MM.1S (cell line): ENCODE results near the gene MYPN.

Experiments used
- DNase-seq: peaks from one replicate; pipeline ENCODE4 v3.0.0-alpha.2; 2015
- H2AFZ ChIP-seq: fragments of 300-600 bp; sonication (generic); 2 replicates; pipeline ENCODE4 v1.6.0; 2016; ENCODE audit warnings: antibody characterized with exemption, low read length
- H3F3A ChIP-seq: fragments of 300-600 bp; sonication (generic); 2 replicates; pipeline ENCODE4 v1.6.1; 2016; ENCODE audit warnings: mild to moderate bottlenecking, antibody characterized with exemption, low read length, moderate library complexity, mixed read lengths; ENCODE audit not compliant: insufficient read depth
- H3K27ac ChIP-seq: fragments of 300-600 bp; sonication (generic); 2 replicates; pipeline ENCODE4 v1.5.1; 2016; ENCODE audit warnings: mild to moderate bottlenecking, low read length
- H3K27me3 ChIP-seq: fragments of 300-600 bp; sonication (generic); replicated peaks from 2 replicates; pipeline ENCODE4 v1.6.0; 2016; ENCODE audit warnings: low read length; ENCODE audit not compliant: insufficient read depth
- H3K36me3 ChIP-seq: fragments of 300-600 bp; sonication (generic); replicated peaks from 2 replicates; pipeline ENCODE4 v1.6.1; 2016; ENCODE audit warnings: mild to moderate bottlenecking, low read length, mixed read lengths; ENCODE audit not compliant: insufficient read depth
- H3K4me1 ChIP-seq: fragments of 300-600 bp; sonication (generic); 2 replicates; pipeline ENCODE4 v1.6.1; 2016; ENCODE audit warnings: low read length, mixed read lengths
- H3K4me2 ChIP-seq: fragments of 300-600 bp; sonication (generic); 2 replicates; pipeline ENCODE4 v1.6.0; 2016; ENCODE audit warnings: low read depth, low read length
- H3K4me3 ChIP-seq: fragments of 300-600 bp; sonication (generic); 2 replicates; pipeline ENCODE4 v1.5.1; 2016; ENCODE audit warnings: low read length, mixed read lengths
- H3K79me2 ChIP-seq: fragments of 300-600 bp; sonication (generic); 2 replicates; pipeline ENCODE4 v1.6.1; 2016; ENCODE audit warnings: mixed run types, low read length, mixed read lengths
- H3K9ac ChIP-seq: fragments of 300-600 bp; sonication (generic); 2 replicates; pipeline ENCODE4 v1.6.1; 2016; ENCODE audit warnings: low read length, mixed read lengths
- H3K9me2 ChIP-seq: fragments of 300-600 bp; sonication (generic); replicated peaks from 2 replicates; pipeline ENCODE4 v1.6.1; 2016; ENCODE audit warnings: mild to moderate bottlenecking, low read length, mixed read lengths; ENCODE audit not compliant: insufficient read depth
- H3K9me3 ChIP-seq: fragments of 300-600 bp; sonication (generic); replicated peaks from 2 replicates; pipeline ENCODE4 v1.6.1; 2016; ENCODE audit warnings: mild to moderate bottlenecking, low read length, mixed read lengths; ENCODE audit not compliant: insufficient read depth
- H4K20me1 ChIP-seq: fragments of 300-600 bp; sonication (generic); 2 replicates; pipeline ENCODE4 v1.6.1; 2016; ENCODE audit warnings: mild to moderate bottlenecking, low read length, moderate library complexity, mixed read lengths; ENCODE audit not compliant: insufficient read depth
- CTCF ChIP-seq: fragments of 300-600 bp; sonication (generic); IDR thresholded peaks from 2 replicates; pipeline ENCODE4 v1.5.1; 2016; ENCODE audit warnings: antibody characterized with exemption, low read length, mixed read lengths
- EZH2 ChIP-seq: fragments of 300-600 bp; sonication (generic); optimal IDR thresholded peaks from 2 replicates; pipeline ENCODE3; 2017; ENCODE audit warnings: low read depth, mild to moderate bottlenecking, antibody characterized with exemption, low read length, mixed read lengths
- EZH2phosphoT487 ChIP-seq: fragments of 300-600 bp; sonication (generic); IDR thresholded peaks from 2 replicates; pipeline ENCODE4 v1.6.1; 2018; ENCODE audit warnings: antibody characterized with exemption, low read length

The MYPN gene

GRCh38 chr10:68109331-68109730 is at the start of gene MYPN:
TSS of gene MYPN (plus strand) at chr10:68109488. CDS start at chr10:68121439, 11,951 bp downstream.
- no peaks in the 10 kb centered on the region for H3F3A ChIP-seq
- DNase-seq = no peak
- H3K9ac ChIP-seq = no peak within 1 kb of the TSS
- H3K4me2 ChIP-seq = no peak within 1 kb of the TSS
- no peak within 1 kb of the TSS for H3K4me3 ChIP-seq
- no peaks in the 10 kb centered on the region for H3K4me1 ChIP-seq
- H2AFZ ChIP-seq = no peak within 1 kb of the TSS
- no peaks in the 10 kb centered on the region for H3K9me2 ChIP-seq
- H4K20me1 ChIP-seq = no peaks in the 10 kb centered on the region
- no peaks in the 10 kb centered on the region for H3K79me2 ChIP-seq
- no peak within 1 kb of the TSS for H3K27ac ChIP-seq
- TF ChIP-seq EZH2phosphoT487 (no peak), CTCF (no peak), EZH2 (no peak)
- H3K27me3 ChIP-seq = no peaks in the 10 kb centered on the region
- H3K9me3 ChIP-seq = no peaks in the 10 kb centered on the region
- no peaks in the 10 kb centered on the region for H3K36me3 ChIP-seq

- H3K79me2 ChIP-seq = peaks cover 18% of the 10 kb centered on the region
- no peaks in the 10 kb centered on the region for H3K36me3 ChIP-seq
- no peak overlapping the region for H3K4me3 ChIP-seq
- no peak overlapping the region for H2AFZ ChIP-seq
- H3K9me2 ChIP-seq = no peaks in the 10 kb centered on the region
- no peak overlapping the region for H3K9ac ChIP-seq
- no peak overlapping the region for H3K4me2 ChIP-seq
- no peaks in the 10 kb centered on the region for H4K20me1 ChIP-seq
- TF ChIP-seq EZH2phosphoT487 = no peak
- no peak for TF ChIP-seq CTCF
- TF ChIP-seq EZH2 = no peak
- DNase-seq = no peak
- no peaks in the 10 kb centered on the region for H3K4me1 ChIP-seq
- H3K9me3 ChIP-seq = no peaks in the 10 kb centered on the region
- H3F3A ChIP-seq = no peaks in the 10 kb centered on the region
- no peaks in the 10 kb centered on the region for H3K27me3 ChIP-seq
- H3K27ac ChIP-seq = no peak overlapping the region
Observed at GRCh38 chr10:68067029-68067428, 42.3 kb upstream of the MYPN start.

GRCh38 chr10:68067508-68067907 is 41.8 kb upstream of the MYPN start:
- Histone ChIP-seq H3K36me3 (no peaks in the 10 kb centered on the region), H2AFZ (no peak overlapping the region), H3K27me3 (no peaks in the 10 kb centered on the region), H3K79me2 (peaks cover 22% of the 10 kb centered on the region), H3K4me1 (no peaks in the 10 kb centered on the region), H3K4me2 (no peak overlapping the region), H3K9ac (no peak overlapping the region), H3F3A (no peaks in the 10 kb centered on the region), H4K20me1 (no peaks in the 10 kb centered on the region), H3K27ac (no peak overlapping the region), H3K4me3 (no peak overlapping the region), H3K9me3 (no peaks in the 10 kb centered on the region), H3K9me2 (no peaks in the 10 kb centered on the region)
- no peak for DNase-seq
- TF ChIP-seq EZH2 = no peak
- TF ChIP-seq EZH2phosphoT487 = no peak
- TF ChIP-seq CTCF = no peak
